Measurements from ENCODE around the gene ARHGAP24. TPM values are rescaled to one million over a fixed set of nuclear protein-coding genes. Genes with fewer than 3 reads are reported as not detected.

ARHGAP24 gene
- total and polyA plus RNA-seq, 2 donors from 2014 or later: 78.1 to 94.7 TPM

DNA sequence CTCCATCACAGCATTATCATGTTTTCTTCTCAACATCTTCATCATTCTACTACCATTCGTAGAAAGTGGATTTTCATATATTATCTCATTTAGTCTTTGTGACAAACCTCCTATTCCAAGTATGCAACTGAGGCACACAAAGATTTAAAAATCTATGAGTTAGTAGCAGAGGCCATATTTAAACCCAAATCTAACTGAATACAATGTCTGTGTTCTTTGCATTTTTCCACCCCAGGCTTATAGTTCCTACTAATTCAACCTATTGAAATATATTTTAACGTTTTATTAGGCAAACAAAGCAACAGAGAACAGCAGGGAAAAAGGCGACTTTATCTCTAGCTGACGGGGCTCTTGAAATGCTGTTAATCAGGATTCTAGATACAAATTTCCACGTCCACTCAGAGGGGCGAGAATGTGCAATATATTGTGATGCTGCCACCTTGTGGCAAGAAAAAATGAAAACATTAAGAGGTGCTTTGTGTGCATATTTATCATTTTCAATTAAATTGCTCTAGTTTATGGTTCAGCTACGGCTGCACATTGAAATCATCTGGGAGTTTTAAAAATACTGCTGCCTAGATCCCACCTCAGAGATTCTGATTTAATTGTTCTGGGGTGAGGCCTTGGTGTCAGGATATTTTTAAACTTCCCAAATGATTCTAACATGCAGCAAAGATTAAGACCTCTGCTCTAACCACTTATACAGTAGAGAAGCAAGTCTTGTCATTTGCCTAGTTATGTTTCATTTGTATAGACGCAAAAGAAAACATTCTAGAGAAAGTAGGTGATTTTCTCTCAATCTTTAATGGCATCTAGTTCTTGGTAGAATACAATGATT is 569.0 kb downstream of the ARHGAP24 start:
- Histone ChIP-seq H3K4me1 (ENCODE audit: control insufficient read depth in 2 of 3, insufficient read depth in 2 of 3, low read depth in 1 of 3, low read length in 3 of 3) (peaks cover 0 to 4% (median 0%) of the 10 kb centered on the region in 3 donors), H3K27me3 (ENCODE audit: control insufficient read depth, insufficient read depth, low read length) (no peaks in the 10 kb centered on the region), H3K9me3 (ENCODE audit: control insufficient read depth in 2 of 3, insufficient read depth in 1 of 3, low read length in 3 of 3) (no peaks in the 10 kb centered on the region), H3K36me3 (ENCODE audit: control insufficient read depth in 2 of 3, insufficient read depth in 3 of 3, low read length in 3 of 3) (no peaks in the 10 kb centered on the region), H3K27ac (ENCODE audit: low read depth in 2 of 2, low read length in 2 of 2) (no peak overlapping the region), H3K4me3 (ENCODE audit: low read length in 3 of 3) (no peak overlapping the region), H3K9ac (ENCODE audit: low read length in 3 of 3) (peak overlapping the region in 1 of 3 donors; percentile 25)
- TF ChIP-seq, protein P1, sequence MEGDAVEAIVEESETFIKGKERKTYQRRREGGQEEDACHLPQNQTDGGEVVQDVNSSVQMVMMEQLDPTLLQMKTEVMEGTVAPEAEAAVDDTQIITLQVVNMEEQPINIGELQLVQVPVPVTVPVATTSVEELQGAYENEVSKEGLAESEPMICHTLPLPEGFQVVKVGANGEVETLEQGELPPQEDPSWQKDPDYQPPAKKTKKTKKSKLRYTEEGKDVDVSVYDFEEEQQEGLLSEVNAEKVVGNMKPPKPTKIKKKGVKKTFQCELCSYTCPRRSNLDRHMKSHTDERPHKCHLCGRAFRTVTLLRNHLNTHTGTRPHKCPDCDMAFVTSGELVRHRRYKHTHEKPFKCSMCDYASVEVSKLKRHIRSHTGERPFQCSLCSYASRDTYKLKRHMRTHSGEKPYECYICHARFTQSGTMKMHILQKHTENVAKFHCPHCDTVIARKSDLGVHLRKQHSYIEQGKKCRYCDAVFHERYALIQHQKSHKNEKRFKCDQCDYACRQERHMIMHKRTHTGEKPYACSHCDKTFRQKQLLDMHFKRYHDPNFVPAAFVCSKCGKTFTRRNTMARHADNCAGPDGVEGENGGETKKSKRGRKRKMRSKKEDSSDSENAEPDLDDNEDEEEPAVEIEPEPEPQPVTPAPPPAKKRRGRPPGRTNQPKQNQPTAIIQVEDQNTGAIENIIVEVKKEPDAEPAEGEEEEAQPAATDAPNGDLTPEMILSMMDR (IDR thresholded peaks at IDR 0.05; ENCODE audit: borderline replicate concordance, extremely low read depth, insufficient read depth): peak; percentile 60
- FAIRE-seq (peak; percentile 72), DNase-seq (peak in 3 of 5 donors; percentile 30 to 89 (median 82))
- intact Hi-C loops (cut with DNase I): no loop called here

DNA sequence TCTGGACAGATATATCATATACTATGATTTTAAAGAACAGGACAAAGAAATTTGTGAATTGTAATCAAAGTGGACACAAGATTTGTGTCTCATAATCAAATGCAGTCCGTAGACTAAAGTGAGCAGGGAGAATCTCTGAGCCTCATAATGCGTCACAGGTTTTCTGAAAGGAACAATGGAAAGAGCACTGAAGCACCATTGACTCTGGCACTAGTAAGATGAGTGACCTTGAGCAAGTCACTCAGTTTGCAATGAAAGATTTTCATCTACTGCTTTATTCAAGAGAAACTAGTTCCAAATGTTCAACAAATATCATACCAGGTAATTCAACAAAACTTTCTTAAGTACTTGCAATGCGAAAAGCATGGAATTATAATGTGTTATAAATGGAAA is 569.6 kb downstream of the ARHGAP24 start:
- H3K27ac ChIP-seq (ENCODE audit: low read depth in 2 of 2, low read length in 2 of 2): no peak overlapping the region
- FAIRE-seq (no peak), DNase-seq (no peak)
- H3K4me1 ChIP-seq (ENCODE audit: control insufficient read depth in 2 of 3, insufficient read depth in 2 of 3, low read depth in 1 of 3, low read length in 3 of 3): peaks cover 0 to 4% (median 0%) of the 10 kb centered on the region in 3 donors
- H3K27me3 ChIP-seq (ENCODE audit: control insufficient read depth, insufficient read depth, low read length): no peaks in the 10 kb centered on the region
- no peak overlapping the region for H3K9ac ChIP-seq (ENCODE audit: low read length in 3 of 3)
- H3K4me3 ChIP-seq (ENCODE audit: low read length in 3 of 3): no peak overlapping the region
- no peaks in the 10 kb centered on the region for H3K9me3 ChIP-seq (ENCODE audit: control insufficient read depth in 2 of 3, insufficient read depth in 1 of 3, low read length in 3 of 3)
- TF ChIP-seq, protein P1 (IDR thresholded peaks at IDR 0.05; ENCODE audit: borderline replicate concordance, extremely low read depth, insufficient read depth): no peak
- H3K36me3 ChIP-seq (ENCODE audit: control insufficient read depth in 2 of 3, insufficient read depth in 3 of 3, low read length in 3 of 3): no peaks in the 10 kb centered on the region
- intact Hi-C loops (cut with DNase I): no loop called here

DNA sequence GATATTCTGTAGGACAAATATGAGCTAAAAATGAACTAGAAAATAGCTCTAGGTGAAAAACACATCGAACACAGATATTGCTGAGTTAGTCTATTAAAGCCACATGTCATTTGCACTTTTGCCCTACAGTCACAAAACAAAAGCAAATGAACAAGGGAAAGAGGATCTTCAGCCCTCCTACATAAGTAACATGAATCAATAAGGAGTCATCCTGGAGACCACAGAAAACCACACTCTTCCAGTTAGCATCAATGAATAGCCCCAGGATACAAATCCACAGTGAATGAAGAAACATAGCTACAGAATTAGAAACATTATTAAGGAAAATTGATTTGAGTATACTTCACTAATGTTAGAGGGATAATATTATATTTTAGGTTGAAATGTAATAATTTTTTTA is 573.5 kb downstream of the ARHGAP24 start:
- intact Hi-C loops (cut with DNase I): no loop called here
- Histone ChIP-seq H3K27ac (ENCODE audit: low read depth in 2 of 2, low read length in 2 of 2) (no peak overlapping the region), H3K27me3 (ENCODE audit: control insufficient read depth, insufficient read depth, low read length) (no peaks in the 10 kb centered on the region), H3K4me1 (ENCODE audit: control insufficient read depth in 2 of 3, insufficient read depth in 2 of 3, low read depth in 1 of 3, low read length in 3 of 3) (peaks cover 0 to 2% (median 0%) of the 10 kb centered on the region in 3 donors), H3K36me3 (ENCODE audit: control insufficient read depth in 2 of 3, insufficient read depth in 3 of 3, low read length in 3 of 3) (no peaks in the 10 kb centered on the region), H3K9me3 (ENCODE audit: control insufficient read depth in 2 of 3, insufficient read depth in 1 of 3, low read length in 3 of 3) (no peaks in the 10 kb centered on the region), H3K4me3 (ENCODE audit: low read length in 3 of 3) (no peak overlapping the region), H3K9ac (ENCODE audit: low read length in 3 of 3) (no peak overlapping the region)
- DNase-seq (no peak), FAIRE-seq (peak; percentile 62)
- TF ChIP-seq, protein P1 (IDR thresholded peaks at IDR 0.05; ENCODE audit: borderline replicate concordance, extremely low read depth, insufficient read depth): no peak
